ENCODE measurements around the gene CENPB.
"Not testable (repeated sequence)": the region's sequence is repeated elsewhere in the genome, so short reads cannot be mapped to it uniquely, and the experiment has no call there.

CENPB gene, protein sequence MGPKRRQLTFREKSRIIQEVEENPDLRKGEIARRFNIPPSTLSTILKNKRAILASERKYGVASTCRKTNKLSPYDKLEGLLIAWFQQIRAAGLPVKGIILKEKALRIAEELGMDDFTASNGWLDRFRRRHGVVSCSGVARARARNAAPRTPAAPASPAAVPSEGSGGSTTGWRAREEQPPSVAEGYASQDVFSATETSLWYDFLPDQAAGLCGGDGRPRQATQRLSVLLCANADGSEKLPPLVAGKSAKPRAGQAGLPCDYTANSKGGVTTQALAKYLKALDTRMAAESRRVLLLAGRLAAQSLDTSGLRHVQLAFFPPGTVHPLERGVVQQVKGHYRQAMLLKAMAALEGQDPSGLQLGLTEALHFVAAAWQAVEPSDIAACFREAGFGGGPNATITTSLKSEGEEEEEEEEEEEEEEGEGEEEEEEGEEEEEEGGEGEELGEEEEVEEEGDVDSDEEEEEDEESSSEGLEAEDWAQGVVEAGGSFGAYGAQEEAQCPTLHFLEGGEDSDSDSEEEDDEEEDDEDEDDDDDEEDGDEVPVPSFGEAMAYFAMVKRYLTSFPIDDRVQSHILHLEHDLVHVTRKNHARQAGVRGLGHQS

DNA sequence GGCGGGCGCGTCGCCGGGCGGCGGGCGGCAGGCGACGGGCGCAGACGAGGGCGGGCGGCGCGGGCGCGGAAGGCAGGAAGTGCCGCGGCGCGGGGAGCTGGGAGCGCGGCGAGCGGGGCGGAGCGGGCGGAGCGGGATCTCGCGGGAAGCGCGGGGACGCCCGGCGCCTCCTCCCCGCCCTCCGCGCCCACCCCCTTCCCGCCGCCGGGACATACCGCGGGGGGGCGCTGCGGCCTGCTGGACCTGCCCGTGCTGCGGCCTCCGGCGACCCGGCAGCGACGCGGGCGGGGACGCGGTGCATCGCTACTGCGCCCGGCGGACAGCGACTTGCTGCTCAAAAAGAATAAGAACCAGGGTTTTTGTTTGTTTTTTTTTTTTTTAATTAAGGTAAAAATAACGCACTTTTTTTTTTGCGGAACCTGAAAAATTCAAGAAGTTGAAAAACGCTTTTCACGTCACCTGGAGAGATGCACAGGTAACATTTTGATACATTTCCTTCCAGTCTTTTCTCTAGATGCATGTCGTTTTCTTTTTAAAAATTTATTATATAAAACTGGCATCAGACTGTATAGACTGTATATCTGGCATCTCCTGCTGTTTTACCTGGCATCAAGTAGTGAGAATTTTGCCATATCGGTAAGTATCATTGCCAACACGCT lies at the start of gene CENPB:
Gene CENPB, minus strand, starts transcription at position 76 of the 659 bp plus-strand sequence. CDS start 257 bp downstream, outside the sequence.
- DNase-seq (ENCODE audit: low read depth): peak; percentile 81
- H3K4me3 ChIP-seq (ENCODE audit: low read length): peak within 1 kb of the TSS; percentile 80
- TF ChIP-seq, protein P1, sequence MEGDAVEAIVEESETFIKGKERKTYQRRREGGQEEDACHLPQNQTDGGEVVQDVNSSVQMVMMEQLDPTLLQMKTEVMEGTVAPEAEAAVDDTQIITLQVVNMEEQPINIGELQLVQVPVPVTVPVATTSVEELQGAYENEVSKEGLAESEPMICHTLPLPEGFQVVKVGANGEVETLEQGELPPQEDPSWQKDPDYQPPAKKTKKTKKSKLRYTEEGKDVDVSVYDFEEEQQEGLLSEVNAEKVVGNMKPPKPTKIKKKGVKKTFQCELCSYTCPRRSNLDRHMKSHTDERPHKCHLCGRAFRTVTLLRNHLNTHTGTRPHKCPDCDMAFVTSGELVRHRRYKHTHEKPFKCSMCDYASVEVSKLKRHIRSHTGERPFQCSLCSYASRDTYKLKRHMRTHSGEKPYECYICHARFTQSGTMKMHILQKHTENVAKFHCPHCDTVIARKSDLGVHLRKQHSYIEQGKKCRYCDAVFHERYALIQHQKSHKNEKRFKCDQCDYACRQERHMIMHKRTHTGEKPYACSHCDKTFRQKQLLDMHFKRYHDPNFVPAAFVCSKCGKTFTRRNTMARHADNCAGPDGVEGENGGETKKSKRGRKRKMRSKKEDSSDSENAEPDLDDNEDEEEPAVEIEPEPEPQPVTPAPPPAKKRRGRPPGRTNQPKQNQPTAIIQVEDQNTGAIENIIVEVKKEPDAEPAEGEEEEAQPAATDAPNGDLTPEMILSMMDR (conservative IDR thresholded peaks at IDR 0.05; ENCODE audit: low read length): peak; percentile 52

DNA sequence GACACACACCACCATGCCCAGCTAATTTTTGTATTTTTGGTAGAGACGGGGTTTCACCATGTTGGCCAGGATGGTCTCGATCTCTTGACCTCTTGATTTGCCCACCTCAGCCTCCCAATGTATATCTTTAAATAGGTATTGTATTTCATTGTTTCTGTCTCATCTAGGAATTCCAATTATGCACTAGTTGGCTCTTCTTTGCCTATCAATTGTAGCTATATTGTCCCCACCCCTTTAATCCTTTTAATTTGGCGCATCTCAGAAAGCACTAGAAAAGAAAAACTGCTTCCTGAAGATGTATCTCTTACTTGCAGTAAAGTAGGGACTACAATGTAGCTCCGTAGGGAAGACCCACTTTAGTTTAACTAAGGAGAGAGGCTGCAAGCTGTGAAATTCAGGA lies 49.6 kb upstream of the CENPB start:
- H3K4me3 ChIP-seq (ENCODE audit: low read length): no peak overlapping the region
- no peak for DNase-seq (ENCODE audit: low read depth)
- TF ChIP-seq, protein P1 (conservative IDR thresholded peaks at IDR 0.05; ENCODE audit: low read length): no peak

DNA sequence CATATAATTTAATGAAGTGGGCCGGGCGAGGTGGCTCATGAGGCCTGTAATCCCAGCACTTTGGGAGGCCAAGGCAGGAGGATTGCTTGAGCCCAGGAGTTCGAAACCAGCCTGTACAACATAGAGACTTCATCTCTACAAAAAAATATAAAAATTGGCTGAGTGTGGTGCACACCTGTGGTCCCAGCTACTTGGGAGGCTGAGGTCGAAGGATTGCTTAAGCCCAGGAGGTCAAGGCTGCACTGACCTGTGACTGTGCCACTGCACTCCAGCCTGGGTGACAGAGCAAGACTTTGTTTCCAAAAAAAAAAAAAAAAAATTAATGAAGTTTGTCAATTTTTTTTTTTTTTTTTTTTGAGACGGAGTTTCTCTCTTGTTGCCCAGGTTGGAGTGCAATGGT lies 43.4 kb upstream of the CENPB start:
- DNase-seq (ENCODE audit: low read depth); H3K4me3 ChIP-seq (ENCODE audit: low read length): not testable (repeated sequence)

DNA sequence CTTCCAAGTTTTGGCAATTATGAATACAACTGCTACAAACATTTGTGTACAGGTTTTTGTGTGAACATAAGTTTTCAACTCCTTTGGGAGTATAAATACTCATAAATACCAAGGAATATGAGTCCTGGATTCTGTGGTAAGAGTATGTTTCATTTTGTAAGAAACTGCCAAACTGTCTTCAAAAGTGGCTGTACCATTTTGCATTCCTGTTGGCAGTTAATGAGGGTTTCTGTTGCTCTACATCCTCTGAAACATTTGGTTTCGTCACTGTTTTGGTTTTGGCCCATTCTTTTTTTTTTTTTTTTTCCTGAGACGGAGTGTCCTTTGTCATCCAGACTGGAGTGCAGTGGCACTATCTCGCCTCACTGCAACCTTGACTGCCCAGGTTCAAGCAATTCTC lies 42.3 kb upstream of the CENPB start:
- TF ChIP-seq, protein P1 (conservative IDR thresholded peaks at IDR 0.05; ENCODE audit: low read length): no peak
- H3K4me3 ChIP-seq (ENCODE audit: low read length): no peak overlapping the region
- DNase-seq (ENCODE audit: low read depth): peak; percentile 73

DNA sequence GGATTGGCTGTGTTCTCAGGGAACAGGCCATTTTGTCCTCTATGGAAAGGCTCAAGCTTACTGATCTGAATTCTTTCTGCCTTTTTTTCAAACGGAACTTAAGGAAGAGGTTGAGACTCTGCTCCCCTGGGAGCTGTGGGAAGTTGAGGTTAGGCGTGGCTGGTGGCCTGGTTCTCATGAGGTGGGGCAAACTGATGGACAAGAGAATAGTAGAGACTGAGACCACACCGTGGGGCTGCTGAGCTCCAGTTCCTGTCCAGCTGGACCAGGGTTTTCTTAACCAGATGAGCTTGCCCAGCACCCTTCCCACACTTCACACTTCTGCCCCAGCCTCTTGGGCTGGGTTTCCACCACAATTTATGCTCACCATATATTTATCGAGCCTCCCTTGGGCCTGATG lies 39.9 kb upstream of the CENPB start:
- no peak overlapping the region for H3K4me3 ChIP-seq (ENCODE audit: low read length)
- no peak for DNase-seq (ENCODE audit: low read depth)
- TF ChIP-seq, protein P1 (conservative IDR thresholded peaks at IDR 0.05; ENCODE audit: low read length): no peak

DNA sequence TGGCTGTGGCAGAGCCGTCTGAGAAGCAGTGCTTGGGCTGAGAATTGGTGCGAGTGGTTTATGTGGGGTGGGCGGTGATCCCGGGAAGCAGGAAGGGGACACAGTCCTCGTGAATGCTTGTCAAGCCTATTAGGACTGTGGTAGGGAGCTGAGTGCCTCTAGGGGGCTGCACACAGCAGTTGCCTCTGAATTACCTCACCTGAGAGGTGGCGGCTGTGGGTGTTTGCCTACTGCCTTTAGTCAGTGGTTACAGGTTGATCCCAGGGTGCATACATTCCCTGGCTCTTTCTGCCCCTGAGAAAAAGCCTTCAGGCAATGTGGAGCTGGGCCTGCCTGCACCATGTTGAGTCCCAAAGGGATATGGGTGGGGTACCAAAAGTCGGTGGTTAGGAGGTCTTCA lies 39.0 kb upstream of the CENPB start:
- DNase-seq (ENCODE audit: low read depth): no peak
- TF ChIP-seq, protein P1 (conservative IDR thresholded peaks at IDR 0.05; ENCODE audit: low read length): no peak
- H3K4me3 ChIP-seq (ENCODE audit: low read length): no peak overlapping the region

DNA sequence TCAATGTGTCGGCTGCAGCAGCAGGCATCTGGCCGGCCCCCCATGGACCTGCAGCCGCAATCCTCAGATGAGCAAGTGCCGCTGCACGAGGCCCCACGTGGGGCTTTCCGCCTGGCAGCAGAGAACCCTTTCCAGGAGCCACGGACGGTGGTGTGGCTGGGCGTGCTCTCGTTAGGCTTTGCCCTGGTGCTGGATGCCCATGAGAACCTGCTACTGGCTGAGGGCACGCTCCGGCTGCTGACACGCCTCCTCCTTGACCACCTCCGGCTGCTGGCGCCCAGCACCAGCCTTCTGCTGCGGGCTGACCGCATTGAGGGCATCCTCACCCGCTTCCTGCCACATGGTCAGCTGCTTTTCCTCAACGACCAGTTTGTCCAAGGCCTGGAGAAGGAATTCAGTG lies 37.3 kb upstream of the CENPB start:
- no peak for DNase-seq (ENCODE audit: low read depth)
- TF ChIP-seq, protein P1 (conservative IDR thresholded peaks at IDR 0.05; ENCODE audit: low read length): no peak

More for the DNA sequence above, 37.3 kb upstream of the CENPB start:
- no peak overlapping the region for H3K4me3 ChIP-seq (ENCODE audit: low read length)

Data from AG10803 (cell line).